ENCODE data around the gene EHMT1.

The EHMT1 gene

GRCh38 chr9:137828527-137829259 is 209.9 kb downstream of the EHMT1 start:
- H3K27me3 ChIP-seq (replicated peaks in 2 of 5; ENCODE audit: control insufficient read depth in 4 of 5, insufficient read depth in 5 of 5, low read length in 4 of 5): no peaks in the 10 kb centered on the region
- H3K27ac ChIP-seq (ENCODE audit: insufficient read depth in 1 of 2, low read depth in 1 of 2, low read length in 2 of 2, poor library complexity in 1 of 2, severe bottlenecking in 2 of 2): no peak overlapping the region
- peaks cover 4 to 85% (median 68%) of the 10 kb centered on the region in 4 experiments for H3K36me3 ChIP-seq (ENCODE audit: control insufficient read depth in 4 of 4, insufficient read depth in 4 of 4, low read length in 3 of 4)
- ChIA-PET CTCF (no interaction called here), POLR2A (no interaction called here)
- H3K9me3 ChIP-seq (ENCODE audit: control extremely low read depth in 1 of 5, control insufficient read depth in 4 of 5, insufficient read depth in 2 of 5, low read depth in 1 of 5, low read length in 4 of 5): peaks cover 0 to 17% (median 2%) of the 10 kb centered on the region in 5 experiments
- DNase-seq: peak in 2 of 3 donors; percentile 14 to 15
- WGBS (ENCODE audit: insufficient coverage): 99% methylated on average over 20 of the region's 21 CpGs
- H3K4me3 ChIP-seq (ENCODE audit: control insufficient read depth in 1 of 7, extremely low read depth in 1 of 7, insufficient read depth in 4 of 7, low read depth in 2 of 7, low read length in 6 of 7): no peak overlapping the region
- no peaks in the 10 kb centered on the region for H3K4me1 ChIP-seq (ENCODE audit: control extremely low read depth in 1 of 4, control insufficient read depth in 4 of 4, insufficient read depth in 4 of 4, low read length in 3 of 4)

GRCh38 chr9:137829260-137829996 is 210.6 kb downstream of the EHMT1 start:
- CTCF ChIA-PET: interaction anchor here (0.7 kb wide), 1 partner anchor 39 kb away, joined by 3 read pairs; no protein-coding TSS in a partner anchor
- Histone ChIP-seq H3K4me3 (ENCODE audit: control insufficient read depth in 1 of 7, extremely low read depth in 1 of 7, insufficient read depth in 4 of 7, low read depth in 2 of 7, low read length in 6 of 7) (no peak overlapping the region), H3K9me3 (ENCODE audit: control extremely low read depth in 1 of 5, control insufficient read depth in 4 of 5, insufficient read depth in 2 of 5, low read depth in 1 of 5, low read length in 4 of 5) (peaks cover 0 to 17% (median 2%) of the 10 kb centered on the region in 5 experiments), H3K27me3 (replicated peaks in 2 of 5; ENCODE audit: control insufficient read depth in 4 of 5, insufficient read depth in 5 of 5, low read length in 4 of 5) (no peaks in the 10 kb centered on the region), H3K27ac (ENCODE audit: insufficient read depth in 1 of 2, low read depth in 1 of 2, low read length in 2 of 2, poor library complexity in 1 of 2, severe bottlenecking in 2 of 2) (no peak overlapping the region), H3K36me3 (ENCODE audit: control insufficient read depth in 4 of 4, insufficient read depth in 4 of 4, low read length in 3 of 4) (peaks cover 2 to 85% (median 69%) of the 10 kb centered on the region in 4 experiments), H3K4me1 (ENCODE audit: control extremely low read depth in 1 of 4, control insufficient read depth in 4 of 4, insufficient read depth in 4 of 4, low read length in 3 of 4) (no peaks in the 10 kb centered on the region)
- 99% methylated on average over 8 of the region's 14 CpGs for WGBS (ENCODE audit: insufficient coverage)
- no peak for DNase-seq
- POLR2A ChIA-PET: no interaction called here

- Histone ChIP-seq H3K36me3 (ENCODE audit: control insufficient read depth in 4 of 4, insufficient read depth in 4 of 4, low read length in 3 of 4) (peaks cover 0 to 84% (median 62%) of the 10 kb centered on the region in 4 experiments), H3K27ac (ENCODE audit: insufficient read depth in 1 of 2, low read depth in 1 of 2, low read length in 2 of 2, poor library complexity in 1 of 2, severe bottlenecking in 2 of 2) (no peak overlapping the region), H3K27me3 (replicated peaks in 2 of 5; ENCODE audit: control insufficient read depth in 4 of 5, insufficient read depth in 5 of 5, low read length in 4 of 5) (no peaks in the 10 kb centered on the region), H3K9me3 (ENCODE audit: control extremely low read depth in 1 of 5, control insufficient read depth in 4 of 5, insufficient read depth in 2 of 5, low read depth in 1 of 5, low read length in 4 of 5) (no peaks in the 10 kb centered on the region), H3K4me3 (ENCODE audit: control insufficient read depth in 1 of 7, extremely low read depth in 1 of 7, insufficient read depth in 4 of 7, low read depth in 2 of 7, low read length in 6 of 7) (no peak overlapping the region), H3K4me1 (ENCODE audit: control extremely low read depth in 1 of 4, control insufficient read depth in 4 of 4, insufficient read depth in 4 of 4, low read length in 3 of 4) (no peaks in the 10 kb centered on the region)
- ChIA-PET CTCF (no interaction called here), POLR2A (no interaction called here)
- 98% methylated on average over 13 of the region's 20 CpGs for WGBS (ENCODE audit: insufficient coverage)
- DNase-seq: no peak
These were observed 213.4 kb downstream of the EHMT1 start for GRCh38 chr9:137832191-137832700.

- WGBS (ENCODE audit: insufficient coverage): 96% methylated on average over 37 of the region's 44 CpGs
- H3K4me3 ChIP-seq (ENCODE audit: control insufficient read depth in 1 of 7, extremely low read depth in 1 of 7, insufficient read depth in 4 of 7, low read depth in 2 of 7, low read length in 6 of 7): no peak overlapping the region
- ChIA-PET POLR2A (no interaction called here), CTCF (no interaction called here)
- H3K27ac ChIP-seq (ENCODE audit: insufficient read depth in 1 of 2, low read depth in 1 of 2, low read length in 2 of 2, poor library complexity in 1 of 2, severe bottlenecking in 2 of 2): no peak overlapping the region
- no peaks in the 10 kb centered on the region for H3K4me1 ChIP-seq (ENCODE audit: control extremely low read depth in 1 of 4, control insufficient read depth in 4 of 4, insufficient read depth in 4 of 4, low read length in 3 of 4)
- no peaks in the 10 kb centered on the region for H3K9me3 ChIP-seq (ENCODE audit: control extremely low read depth in 1 of 5, control insufficient read depth in 4 of 5, insufficient read depth in 2 of 5, low read depth in 1 of 5, low read length in 4 of 5)
- peaks cover 0 to 82% (median 60%) of the 10 kb centered on the region in 4 experiments for H3K36me3 ChIP-seq (ENCODE audit: control insufficient read depth in 4 of 4, insufficient read depth in 4 of 4, low read length in 3 of 4)
- no peaks in the 10 kb centered on the region for H3K27me3 ChIP-seq (replicated peaks in 2 of 5; ENCODE audit: control insufficient read depth in 4 of 5, insufficient read depth in 5 of 5, low read length in 4 of 5)
- DNase-seq: no peak
These were observed 214.2 kb downstream of the EHMT1 start for GRCh38 chr9:137832830-137833590.

- no peaks in the 10 kb centered on the region for H3K4me1 ChIP-seq (ENCODE audit: control extremely low read depth in 1 of 4, control insufficient read depth in 4 of 4, insufficient read depth in 4 of 4, low read length in 3 of 4)
- peaks cover 0 to 78% (median 60%) of the 10 kb centered on the region in 4 experiments for H3K36me3 ChIP-seq (ENCODE audit: control insufficient read depth in 4 of 4, insufficient read depth in 4 of 4, low read length in 3 of 4)
- H3K4me3 ChIP-seq (ENCODE audit: control insufficient read depth in 1 of 7, extremely low read depth in 1 of 7, insufficient read depth in 4 of 7, low read depth in 2 of 7, low read length in 6 of 7): no peak overlapping the region
- 97% methylated on average over 69 of the region's 73 CpGs for WGBS (ENCODE audit: insufficient coverage)
- no peak overlapping the region for H3K27ac ChIP-seq (ENCODE audit: insufficient read depth in 1 of 2, low read depth in 1 of 2, low read length in 2 of 2, poor library complexity in 1 of 2, severe bottlenecking in 2 of 2)
- ChIA-PET CTCF (no interaction called here), POLR2A (no interaction called here)
- H3K9me3 ChIP-seq (ENCODE audit: control extremely low read depth in 1 of 5, control insufficient read depth in 4 of 5, insufficient read depth in 2 of 5, low read depth in 1 of 5, low read length in 4 of 5): peaks cover 0 to 4% (median 0%) of the 10 kb centered on the region in 5 experiments
- no peaks in the 10 kb centered on the region for H3K27me3 ChIP-seq (replicated peaks in 2 of 5; ENCODE audit: control insufficient read depth in 4 of 5, insufficient read depth in 5 of 5, low read length in 4 of 5)
- DNase-seq: no peak
These were observed 215.2 kb downstream of the EHMT1 start for GRCh38 chr9:137833721-137834613.

- Histone ChIP-seq H3K27me3 (replicated peaks in 2 of 5; ENCODE audit: control insufficient read depth in 4 of 5, insufficient read depth in 5 of 5, low read length in 4 of 5) (no peaks in the 10 kb centered on the region), H3K9me3 (ENCODE audit: control extremely low read depth in 1 of 5, control insufficient read depth in 4 of 5, insufficient read depth in 2 of 5, low read depth in 1 of 5, low read length in 4 of 5) (peaks cover 0 to 4% (median 0%) of the 10 kb centered on the region in 5 experiments), H3K4me1 (ENCODE audit: control extremely low read depth in 1 of 4, control insufficient read depth in 4 of 4, insufficient read depth in 4 of 4, low read length in 3 of 4) (no peaks in the 10 kb centered on the region), H3K36me3 (ENCODE audit: control insufficient read depth in 4 of 4, insufficient read depth in 4 of 4, low read length in 3 of 4) (peaks cover 0 to 74% (median 54%) of the 10 kb centered on the region in 4 experiments), H3K4me3 (ENCODE audit: control insufficient read depth in 1 of 7, extremely low read depth in 1 of 7, insufficient read depth in 4 of 7, low read depth in 2 of 7, low read length in 6 of 7) (no peak overlapping the region), H3K27ac (ENCODE audit: insufficient read depth in 1 of 2, low read depth in 1 of 2, low read length in 2 of 2, poor library complexity in 1 of 2, severe bottlenecking in 2 of 2) (no peak overlapping the region)
- DNase-seq: no peak
- WGBS (ENCODE audit: insufficient coverage): 98% methylated on average over 60 of the region's 66 CpGs
- ChIA-PET POLR2A (no interaction called here), CTCF (no interaction called here)
These were observed 216.2 kb downstream of the EHMT1 start for GRCh38 chr9:137834846-137835546.
